NOMO-1 treated with dmso at 0.1 percent for 144 hours (cell line): ENCODE measurements around the gene SRGAP1.
"Not testable (repeated sequence)": the region's sequence is repeated elsewhere in the genome, so short reads cannot be mapped to it uniquely, and the experiment has no call there.

Experiments used
- DNase-seq: peaks from one replicate; lab custom pipeline; 2025; ENCODE audit not compliant: unreplicated experiment; lab: John Stamatoyannopoulos, UW

SRGAP1 gene

DNA sequence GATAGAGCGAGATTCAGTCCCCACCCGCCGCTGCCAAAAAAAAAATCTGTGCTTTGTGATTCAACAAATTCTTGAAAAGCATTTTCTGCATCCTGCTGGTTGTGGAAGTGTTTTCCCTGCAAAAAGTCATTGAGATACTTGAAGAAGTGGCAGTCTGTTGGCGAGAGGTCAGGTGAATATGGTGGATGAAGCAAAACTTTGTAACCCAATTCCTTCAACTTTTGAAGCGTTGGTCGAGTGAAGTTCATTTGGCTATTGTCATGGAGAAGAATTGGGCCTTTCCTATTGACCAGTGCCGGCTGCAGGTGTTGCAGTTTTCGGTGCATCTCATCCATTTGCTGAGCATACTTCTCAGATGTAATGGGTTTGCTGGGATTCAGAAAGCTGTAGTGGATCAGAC is 20.9 kb downstream of the SRGAP1 start:
- no peak for DNase-seq

DNA sequence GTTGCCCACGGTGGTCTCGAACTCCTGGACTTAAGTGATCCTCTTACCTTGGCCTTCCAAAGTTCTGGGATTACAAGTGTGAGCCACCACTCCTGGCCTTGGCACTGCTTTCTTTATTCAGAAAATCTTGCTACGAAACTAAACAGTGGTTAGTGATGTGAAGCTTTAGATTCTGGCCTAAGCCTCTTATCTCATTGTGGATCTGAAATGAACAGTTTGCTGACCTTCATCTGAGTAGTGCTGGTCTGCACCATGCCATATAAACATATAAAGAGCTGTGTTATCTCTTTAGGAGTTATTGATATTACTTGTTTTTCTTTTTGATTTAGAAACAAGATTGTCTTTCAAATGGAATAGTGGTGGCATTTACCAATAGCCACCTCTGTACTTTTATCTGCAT is 22.6 kb downstream of the SRGAP1 start:
- DNase-seq = no peak

DNA sequence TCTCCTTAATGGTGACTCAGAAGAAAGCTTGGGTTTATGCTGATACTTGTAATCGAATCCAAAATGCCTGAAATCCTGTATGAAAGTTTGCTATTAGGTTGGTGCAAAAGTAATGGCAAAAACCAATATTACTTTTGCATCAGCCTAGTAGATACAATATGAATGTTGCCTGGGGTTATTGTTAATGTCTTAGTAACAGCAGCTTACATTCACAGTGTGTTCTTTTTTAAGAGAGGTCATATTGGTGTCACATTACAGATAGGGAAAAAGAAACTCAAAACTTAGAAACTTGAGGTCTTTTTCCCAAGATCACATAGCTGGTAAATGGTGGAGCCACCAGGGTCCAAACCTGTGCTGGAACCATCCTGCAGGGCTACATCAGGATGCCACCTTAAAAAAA is 25.2 kb downstream of the SRGAP1 start:
- no peak for DNase-seq

DNA sequence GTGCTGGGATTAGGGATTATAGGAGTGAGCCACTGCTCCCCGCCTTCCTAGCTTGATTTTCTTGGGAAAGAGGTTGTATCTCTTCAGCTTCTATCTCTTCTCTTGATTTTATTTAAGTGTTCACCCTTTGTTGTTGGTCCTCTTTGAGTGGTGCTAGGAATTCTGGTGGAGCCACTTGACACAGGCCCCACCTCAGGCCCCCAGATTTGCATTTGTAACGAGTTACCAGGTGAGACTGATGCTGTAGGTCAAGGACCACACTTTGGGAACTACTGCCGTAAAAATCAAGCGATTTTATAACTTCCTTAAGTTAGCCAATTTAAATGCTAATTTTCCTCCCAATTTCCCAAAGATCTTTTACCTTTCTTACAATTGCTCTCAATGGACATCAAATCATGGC is 26.3 kb downstream of the SRGAP1 start:
- DNase-seq = no peak

DNA sequence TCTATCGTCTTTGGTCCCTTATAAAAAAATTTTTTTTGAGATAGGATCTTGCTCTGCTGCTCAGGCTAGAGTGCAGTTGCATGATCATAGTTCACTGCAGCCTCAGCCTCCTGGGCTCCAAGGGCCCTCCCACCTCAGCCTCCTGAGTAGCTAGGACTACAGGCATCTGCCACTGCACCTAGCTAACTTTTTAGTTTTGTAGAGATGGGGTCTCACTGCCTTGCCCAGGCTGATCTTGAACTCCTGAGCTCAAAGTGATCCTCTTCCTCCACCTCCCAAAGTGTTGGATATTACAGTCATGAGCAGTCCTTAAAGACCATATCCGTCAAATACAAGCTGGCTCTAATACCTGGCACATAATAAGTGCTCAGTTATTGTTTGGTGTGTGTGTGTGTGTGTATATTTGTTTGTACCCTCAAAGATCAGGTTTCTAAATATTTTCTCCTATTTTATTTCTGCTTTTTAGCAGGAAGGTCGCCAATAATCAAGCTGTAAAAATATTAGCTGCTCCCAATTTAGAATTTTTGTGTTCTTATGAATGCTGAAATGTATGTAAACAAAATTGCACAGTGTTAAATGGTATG is 30.5 kb downstream of the SRGAP1 start:
- no peak for DNase-seq

DNA sequence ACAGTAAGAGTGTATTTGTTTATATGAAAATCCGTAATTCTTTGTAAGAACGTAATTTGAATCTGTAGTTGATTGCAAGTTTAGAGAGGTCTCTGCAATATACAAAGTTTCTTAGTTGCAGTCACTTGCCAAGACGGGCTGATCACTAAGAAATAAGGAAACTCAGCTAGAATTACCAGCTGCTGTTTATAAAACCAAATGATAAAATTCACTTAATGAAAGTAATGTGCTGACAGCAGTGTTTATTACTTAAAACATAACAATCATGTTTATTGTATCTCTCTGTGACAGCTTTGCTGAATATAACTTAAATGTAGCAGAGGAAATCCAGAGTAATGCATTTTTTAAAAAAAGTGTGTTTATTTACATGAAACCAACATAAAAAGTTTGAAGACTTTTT is 31.2 kb downstream of the SRGAP1 start:
- no peak for DNase-seq

DNA sequence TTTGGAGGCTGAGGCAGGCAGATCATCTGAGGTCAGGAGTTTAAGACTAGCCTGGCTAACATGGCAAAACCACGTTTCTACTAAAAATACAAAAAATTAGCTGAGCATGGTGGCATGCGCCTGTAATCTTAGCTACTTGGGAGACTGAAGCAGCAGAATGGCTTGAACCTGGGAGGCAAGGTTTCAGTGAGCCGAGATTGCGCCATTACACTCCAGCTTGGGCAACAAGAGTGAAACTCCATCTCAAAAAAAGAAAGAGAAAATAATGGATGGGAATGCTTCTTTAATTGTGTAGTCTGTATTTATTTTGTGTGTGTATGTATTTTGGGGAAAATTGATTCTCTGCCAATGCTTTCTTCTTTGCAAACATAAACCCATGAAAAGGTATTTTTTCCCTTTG is 32.5 kb downstream of the SRGAP1 start:
- DNase-seq = no peak

DNA sequence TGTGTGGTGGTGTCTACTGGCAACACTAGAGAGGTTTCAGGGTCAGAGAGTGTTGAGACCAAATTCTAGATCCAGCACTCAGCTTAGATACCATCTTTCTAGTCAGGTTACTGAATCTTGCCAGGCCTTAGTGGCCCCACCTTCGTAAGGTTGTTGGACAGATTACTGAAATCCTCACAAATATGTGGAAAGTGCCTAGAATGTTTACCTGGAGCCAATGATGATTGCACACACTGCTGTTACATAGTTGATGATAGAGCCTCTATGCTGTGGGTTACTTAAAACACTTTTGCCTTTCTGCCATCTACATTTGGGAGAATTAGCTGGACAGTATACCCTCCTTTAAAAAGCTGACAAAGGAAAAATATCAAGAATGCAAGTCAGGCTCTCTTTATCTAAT is 33.2 kb downstream of the SRGAP1 start:
- DNase-seq = no peak

DNA sequence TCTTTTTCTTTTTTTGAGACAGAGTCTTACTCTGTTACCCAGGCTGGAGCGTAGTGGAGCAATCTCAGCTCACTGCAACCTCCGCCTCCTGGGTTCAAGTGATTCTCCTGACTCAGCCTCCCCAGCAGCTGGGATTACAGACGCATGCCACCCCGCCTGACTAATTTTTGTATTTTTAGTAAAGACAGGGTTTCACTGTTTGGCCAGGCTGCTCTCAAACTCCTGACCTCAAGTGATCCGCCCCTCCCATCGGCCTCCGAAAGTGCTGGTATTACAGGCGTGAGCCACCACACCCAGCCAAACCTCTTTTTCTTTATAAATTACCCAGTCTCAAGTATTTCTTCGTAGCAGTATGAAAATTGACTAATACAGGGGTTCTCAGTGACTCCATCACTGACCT is 35.7 kb downstream of the SRGAP1 start:
- DNase-seq = not testable (repeated sequence)

DNA sequence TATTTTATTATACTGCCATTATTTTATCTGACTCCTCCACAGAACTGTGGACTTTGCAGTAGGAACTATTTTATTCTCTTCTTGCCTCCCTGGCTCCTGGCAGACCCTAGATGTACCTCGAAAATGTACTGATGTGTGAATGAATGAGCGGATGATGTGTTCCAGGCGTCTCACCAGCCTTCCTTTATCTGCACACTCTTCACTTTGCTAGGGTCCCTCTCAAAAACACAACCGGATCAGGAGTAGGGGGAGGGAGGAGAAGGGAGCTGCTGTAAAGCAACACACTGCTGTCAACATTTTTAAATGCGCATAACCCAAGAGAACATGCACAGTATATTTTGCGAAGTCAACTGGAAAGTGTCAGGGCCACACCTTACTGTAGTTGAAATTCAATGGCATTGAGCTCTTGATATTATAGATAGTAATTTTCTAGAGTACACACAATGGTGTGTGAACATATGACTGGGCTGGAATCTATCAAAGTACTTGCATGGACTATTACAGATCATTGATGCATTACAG is 36.3 kb downstream of the SRGAP1 start:
- no peak for DNase-seq

DNA sequence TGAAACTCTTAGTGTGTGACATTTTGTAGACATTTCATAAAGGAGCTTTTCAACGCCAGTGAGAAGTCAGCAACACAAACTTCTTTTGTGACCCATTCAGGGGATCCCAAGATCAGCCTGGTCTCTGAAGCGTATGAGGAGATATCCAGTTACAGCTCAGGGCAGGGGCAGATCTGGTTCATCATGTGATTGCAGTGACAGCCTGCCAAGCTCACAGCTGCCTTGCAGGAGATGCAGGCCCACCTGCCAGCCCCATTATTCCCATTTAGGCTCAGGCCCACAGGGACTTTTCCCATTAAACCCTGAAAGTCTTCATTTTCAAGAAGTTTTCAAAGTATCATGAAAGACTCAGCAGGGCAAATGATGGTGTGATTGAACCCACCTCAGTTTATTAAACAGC is 38.3 kb downstream of the SRGAP1 start:
- no peak for DNase-seq

DNA sequence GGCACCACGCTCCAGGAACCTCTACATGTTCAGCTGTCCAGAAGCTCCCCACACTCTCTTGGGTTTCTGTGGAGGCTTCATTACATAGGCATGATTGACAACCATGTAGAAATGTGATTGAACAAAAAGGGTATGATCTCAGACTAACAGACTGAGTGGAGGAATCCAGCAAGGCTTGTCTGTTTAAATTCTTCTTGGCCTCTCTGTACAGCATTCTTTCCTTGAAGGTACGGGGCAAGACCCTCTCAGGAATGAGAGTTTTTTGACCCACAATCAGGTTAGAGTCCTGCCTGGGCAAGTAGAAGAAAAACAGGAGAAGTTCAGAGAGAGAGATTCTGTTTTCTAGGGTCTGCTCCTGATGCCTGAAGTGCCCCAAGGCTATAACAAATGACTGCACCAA is 40.9 kb downstream of the SRGAP1 start:
- DNase-seq = no peak

DNA sequence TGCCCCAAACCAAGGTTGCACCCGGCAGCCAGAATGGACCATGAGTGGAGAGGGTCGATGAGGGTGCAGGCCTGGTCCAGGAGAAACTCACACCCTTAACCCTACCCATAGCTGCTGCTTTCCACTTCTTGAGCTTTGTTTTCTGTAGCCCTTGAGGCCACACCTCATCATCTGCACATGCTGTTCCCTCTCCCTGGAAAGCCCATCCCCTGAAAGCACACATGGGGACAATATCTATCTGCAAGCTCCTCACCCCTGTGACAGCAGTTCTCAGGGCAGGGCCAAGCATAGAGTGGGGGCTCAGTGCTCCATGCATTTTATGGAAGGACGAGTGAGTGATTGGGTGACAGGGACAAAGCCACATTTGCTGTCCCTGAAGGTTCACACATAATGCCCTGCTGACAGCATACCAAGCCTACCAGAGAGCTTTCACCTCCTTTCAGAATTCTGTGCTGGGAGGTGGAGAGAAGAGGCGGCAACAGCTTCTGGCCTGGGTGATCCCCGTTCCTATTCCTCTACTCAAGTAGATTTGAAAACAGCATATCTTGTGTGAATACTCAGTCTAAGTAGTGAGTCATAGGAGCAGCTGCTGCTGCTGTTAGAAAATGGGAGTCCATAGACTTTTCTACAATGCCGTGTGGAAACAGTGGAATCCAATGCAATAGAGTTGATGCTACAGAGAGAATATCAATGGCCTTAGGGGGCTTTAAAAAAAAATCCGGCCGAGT is 44.6 kb downstream of the SRGAP1 start:
- no peak for DNase-seq

DNA sequence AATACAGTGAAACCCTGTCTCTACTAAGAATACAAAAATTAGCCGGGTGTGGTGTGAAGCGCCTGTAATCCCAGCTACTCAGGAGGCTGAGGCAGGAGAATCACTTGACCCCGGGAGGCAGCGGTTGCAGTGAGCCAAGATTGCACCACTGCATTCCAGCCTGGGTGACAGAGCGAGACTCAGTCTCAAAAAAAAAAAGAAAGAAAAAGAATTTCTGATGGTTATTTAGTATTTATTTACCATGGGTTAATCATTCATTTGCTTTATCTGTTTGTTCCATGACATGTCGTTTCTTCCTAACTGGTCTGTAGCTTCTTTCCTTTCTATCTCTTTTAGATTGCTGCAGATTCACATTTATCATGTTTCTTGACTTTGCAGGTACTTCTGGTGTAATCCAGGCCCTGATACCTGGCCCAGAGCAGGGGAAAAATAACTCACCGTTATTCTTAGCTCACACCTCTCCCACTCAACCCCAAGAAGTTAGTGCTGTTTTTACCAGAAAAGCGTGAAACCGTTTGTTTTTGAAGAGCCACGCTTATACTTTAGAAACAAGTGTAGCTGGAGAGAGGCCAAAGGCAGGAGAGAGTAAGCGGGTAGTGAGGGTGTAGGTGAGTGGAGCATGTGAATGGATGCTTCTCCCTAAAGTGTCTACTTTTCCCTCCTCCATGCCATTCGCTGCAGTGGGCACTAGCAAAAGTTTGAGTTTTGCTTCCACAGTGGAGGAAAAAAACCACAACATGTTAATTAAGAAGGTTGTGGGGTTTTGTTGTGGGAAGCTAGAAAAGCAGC is 45.4 kb downstream of the SRGAP1 start:
- DNase-seq = no peak

DNA sequence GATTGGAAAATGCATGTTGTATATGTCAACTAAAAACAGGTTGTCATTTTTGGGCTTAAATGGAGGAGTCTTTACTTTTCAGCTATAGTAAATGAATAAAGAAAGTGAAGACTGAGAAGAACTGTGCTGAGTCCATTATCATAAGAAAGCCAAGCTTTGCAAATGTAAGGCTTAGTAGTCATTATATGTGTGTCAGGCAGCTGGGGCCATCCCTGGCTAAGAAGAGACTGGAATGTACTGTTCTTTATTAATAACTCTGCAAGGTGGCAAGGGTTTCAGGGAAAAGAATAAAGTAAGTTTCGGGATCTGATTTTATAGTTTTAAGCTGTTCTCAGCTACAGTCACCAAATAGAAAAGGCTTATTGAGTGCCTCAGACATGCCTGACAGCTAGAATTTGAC is 48.7 kb downstream of the SRGAP1 start:
- no peak for DNase-seq

DNA sequence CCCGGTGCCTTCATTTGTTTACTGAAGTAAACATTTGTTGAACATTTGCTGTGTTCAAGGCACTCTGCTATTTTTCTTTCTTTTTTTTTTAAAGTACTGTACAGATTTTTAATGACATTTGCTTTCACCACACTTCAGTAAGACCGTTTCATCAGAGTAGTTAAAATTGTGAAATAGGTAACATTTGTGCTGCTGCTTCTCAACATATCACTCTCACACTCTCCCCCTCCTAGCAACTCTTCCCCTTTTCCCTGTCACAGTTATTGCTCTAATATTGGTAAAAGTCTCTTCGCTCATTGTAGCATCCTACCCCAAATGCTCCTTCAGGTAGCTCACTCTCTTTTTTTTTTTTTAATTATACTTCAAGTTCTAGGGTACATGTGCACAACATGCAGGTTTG is 49.6 kb downstream of the SRGAP1 start:
- DNase-seq = peak; percentile 83

DNA sequence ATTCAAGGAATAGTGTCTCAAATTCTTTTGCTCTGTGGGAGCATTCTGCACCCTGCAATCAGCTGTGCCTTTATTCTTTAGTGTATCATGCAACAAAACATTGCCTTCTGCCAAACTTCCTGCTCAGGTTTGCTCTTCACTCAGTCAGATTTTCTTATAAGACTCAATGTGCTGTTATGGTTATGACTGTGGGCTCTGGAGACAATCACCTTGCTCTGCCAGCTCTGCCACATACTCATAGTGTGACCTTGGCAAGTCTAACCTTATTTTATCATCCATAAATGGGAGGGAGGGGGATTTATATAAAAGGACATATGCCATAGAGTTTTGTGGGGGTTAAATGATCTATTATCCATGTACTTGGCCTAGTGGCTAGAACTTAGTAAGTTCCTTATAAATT is 51.3 kb downstream of the SRGAP1 start:
- DNase-seq = no peak

DNA sequence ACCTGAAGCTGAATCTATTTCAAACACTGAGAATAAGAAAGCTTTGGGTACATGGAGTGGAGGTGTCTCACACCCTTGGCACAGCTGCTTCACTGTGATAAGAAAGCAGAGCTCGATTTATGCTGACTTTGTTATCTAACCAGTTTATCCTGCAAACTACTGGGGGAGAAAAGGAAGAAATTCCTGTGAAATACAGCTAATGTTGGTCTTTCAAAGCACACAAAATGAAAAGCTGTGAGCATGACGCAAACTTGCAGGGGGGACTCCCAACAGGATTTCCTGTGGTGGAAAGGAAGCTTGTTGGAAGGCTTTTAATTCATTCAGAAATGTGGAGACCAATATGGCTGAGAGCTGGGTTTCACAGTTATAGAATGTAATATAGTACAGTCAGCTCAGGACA is 53.4 kb downstream of the SRGAP1 start:
- DNase-seq = no peak

DNA sequence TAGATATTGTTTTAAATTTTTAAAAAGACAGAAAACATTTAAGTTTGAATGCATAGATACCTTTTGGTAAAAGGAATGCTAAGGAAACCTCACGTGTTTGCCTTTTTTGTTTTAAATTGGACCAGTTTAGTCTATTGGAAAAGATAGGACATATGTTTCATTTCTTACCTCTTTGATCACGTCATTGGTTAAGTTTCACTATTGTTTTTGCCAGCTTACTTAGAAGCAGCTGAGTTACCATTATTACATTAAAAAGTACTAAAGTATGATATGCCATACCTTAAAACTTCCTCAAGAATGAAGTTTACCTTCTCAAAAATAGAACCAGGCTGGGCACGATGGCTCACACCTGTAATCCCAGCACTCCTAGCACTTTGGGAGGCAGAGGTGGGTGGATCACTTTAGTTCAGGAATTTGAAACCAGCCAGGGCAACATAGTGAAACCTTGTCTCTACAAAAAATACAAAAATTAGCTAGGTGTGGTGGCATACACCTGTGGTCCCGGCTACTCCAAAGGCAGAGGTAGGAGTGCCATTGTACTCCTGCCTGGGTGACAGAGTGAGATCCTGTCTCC is 54.4 kb downstream of the SRGAP1 start:
- no peak for DNase-seq

DNA sequence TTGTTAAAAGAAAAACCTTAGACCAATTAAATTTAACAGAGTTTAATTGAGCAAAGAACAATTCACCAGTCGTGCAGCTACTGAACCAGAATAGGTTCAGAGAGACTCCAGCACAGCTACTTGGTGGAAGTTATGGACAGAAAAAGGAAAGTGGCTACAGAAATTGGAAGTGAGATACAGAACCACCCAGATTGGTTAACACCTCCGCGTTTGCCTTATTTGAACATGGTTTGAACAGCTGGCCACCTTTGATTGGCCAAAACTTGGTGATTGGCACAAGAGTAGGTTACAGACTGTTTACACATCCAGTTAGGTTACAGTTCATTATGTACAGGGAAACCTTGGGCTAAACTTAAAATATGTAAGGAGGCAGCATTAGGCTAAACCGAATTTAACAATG is 54.9 kb downstream of the SRGAP1 start:
- DNase-seq = no peak

DNA sequence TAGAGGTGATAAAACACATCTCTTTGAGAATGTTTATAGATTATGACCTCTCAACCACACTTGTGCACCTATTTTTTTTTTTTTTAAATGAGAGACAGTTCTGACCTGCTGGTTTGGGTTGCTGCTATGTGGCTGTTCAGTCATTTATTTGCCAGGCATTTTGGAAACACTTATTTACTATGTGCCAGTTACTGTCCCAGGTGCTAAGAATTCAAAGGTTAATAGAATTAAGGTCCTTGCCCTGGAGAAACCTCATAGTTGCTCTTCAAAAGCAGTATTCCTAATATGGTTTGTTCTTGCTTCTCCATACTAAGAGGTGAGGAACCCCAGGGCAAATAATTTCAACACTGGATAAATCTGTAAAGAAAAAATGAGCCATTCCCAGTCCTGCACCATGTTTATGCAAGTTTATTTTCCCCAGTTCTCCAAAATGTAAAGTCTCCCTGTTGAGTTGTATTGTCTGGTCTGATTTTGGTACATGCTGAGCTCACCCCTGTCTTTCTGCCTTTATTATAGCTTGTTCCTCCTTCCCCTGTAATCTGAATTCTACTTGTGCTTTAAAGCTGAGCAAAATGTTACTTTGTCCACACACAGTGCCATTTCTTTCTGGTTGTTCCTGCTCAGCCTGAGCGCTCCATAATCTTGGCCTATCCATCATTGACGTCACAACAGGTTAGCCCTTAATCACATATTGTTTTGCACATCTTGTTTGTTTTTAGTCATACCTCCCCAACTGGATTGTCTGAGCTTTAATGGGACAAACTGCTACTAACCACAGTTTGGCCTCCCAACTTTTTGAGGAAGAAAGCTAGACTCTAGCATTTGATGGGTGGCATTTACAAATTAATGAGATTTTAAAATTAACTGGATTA is 56.7 kb downstream of the SRGAP1 start:
- DNase-seq = no peak
